Stomach (tissue), 9 donors: ENCODE measurements around the gene LRFN2. TPM values are rescaled to one million over a fixed set of nuclear protein-coding genes. Genes with fewer than 3 reads are reported as not detected.

Experiments
- DNase-seq, 2 donors: peaks; one replicate each; pipeline versions ENCODE4 v3.0.0 to v3.0.0-alpha.2; 2013 to 2019
- H3K27ac ChIP-seq, 5 donors: fragments of 200-600 bp in 4 of 5; sonication (generic) in 4 of 5; one replicate each; pipeline ENCODE4 v1.5.1; 2013 to 2019; ENCODE audit warnings: mild to moderate bottlenecking in 1 of 5, moderate library complexity in 1 of 5
- H3K27me3 ChIP-seq, 3 donors: fragments of 200-600 bp; sonication (generic); one replicate each; pipeline ENCODE4 v1.5.1; 2017 to 2019; ENCODE audit warnings: mixed run types in 1 of 3
- H3K36me3 ChIP-seq, 4 donors: fragments of 200-600 bp; sonication (generic); 1 replicate in 3 of 4; 2 replicates in 1 of 4; pipeline ENCODE4 v1.5.1; 2016 to 2019
- H3K4me1 ChIP-seq, 4 donors: fragments of 200-600 bp; sonication (generic); one replicate each; pipeline ENCODE4 v1.5.1; 2016 to 2019
- H3K4me3 ChIP-seq, 4 donors: fragments of 200-600 bp; sonication (generic) in 3 of 4; one replicate each; pipeline ENCODE4 v1.5.1; 2016 to 2019; ENCODE audit warnings: mild to moderate bottlenecking in 1 of 4
- H3K9me3 ChIP-seq, 4 donors: fragments of 200-600 bp; sonication (generic); one replicate each; pipeline ENCODE4 v1.5.1; 2016 to 2019
- CTCF ChIP-seq, 7 experiments: fragments of 450-650 bp in 4 of 7; fragments of 200-600 bp in 3 of 7; sonication (generic) in 3 of 7; IDR thresholded peaks; one replicate each; pipeline ENCODE4 v1.5.1; 2016 to 2019; ENCODE audit warnings: antibody characterized with exemption in 7 of 7, control low read depth in 2 of 7, mild to moderate bottlenecking in 1 of 7
- EP300 ChIP-seq: sonication (generic); formaldehyde crosslinking; IDR thresholded peaks from one replicate; pipeline ENCODE4 v1.6.1; 2017; ENCODE audit warnings: antibody characterized with exemption
- POLR2A ChIP-seq, 4 donors: fragments of 450-650 bp; IDR thresholded peaks; one replicate each; pipeline ENCODE4 v1.6.1; 2016; ENCODE audit warnings: antibody characterized with exemption in 4 of 4, control low read depth in 2 of 4, mild to moderate bottlenecking in 1 of 4, moderate library complexity in 1 of 4
- POLR2AphosphoS5 ChIP-seq, 3 donors: sonication (generic); formaldehyde crosslinking; IDR thresholded peaks; one replicate each; pipeline ENCODE4 v1.6.1; 2016; ENCODE audit warnings: antibody characterized with exemption in 3 of 3
- WGBS, 5 donors: extraction: QIAGEN DNeasy Blood & Tissue Kit in 3 of 5; methylation state at CpG; one replicate each; pipeline versions ENCODE4 v1.1.5 to v1.1.7; 2013 to 2018; 5-methylcytosine and 5-hydroxymethylcytosine counted together
- intact Hi-C: fragments of 100-400 bp; cut with DNase I; formaldehyde crosslinking; loops from one replicate; pipeline ENCODE4 v1.15.1; 2023; ENCODE audit warnings: low total_unique reads
- polyA plus RNA-seq, 3 donors: library from polyadenylated mRNA; stranded (reverse); fragments of 200-250 nt; gene quantifications; one replicate each; pipeline ENCODE4 v1.2.3, GENCODE V29; 2013
- total RNA-seq, 5 donors: library from RNA; depleted of rRNA; stranded (reverse); fragments of >200 nt; gene quantifications; one replicate each; pipeline versions ENCODE4 v1.1.0 to v1.2.3, GENCODE V29; 2014 to 2016
- donor health status: healthy with polysubstance abuse.
- donor health status: Bipolar disorder and iron deficiency.
- donor health status: healthy.

Gene LRFN2
- total and polyA plus RNA-seq, 8 donors = 0.10 TPM; not detected in 7

- Histone ChIP-seq H3K36me3 (no peaks in the 10 kb centered on the region), H3K9me3 (peaks cover 0 to 3% (median 0%) of the 10 kb centered on the region in 4 donors), H3K27me3 (no peaks in the 10 kb centered on the region), H3K4me1 (no peaks in the 10 kb centered on the region), H3K27ac (no peak overlapping the region), H3K4me3 (no peak overlapping the region)
- intact Hi-C loops = no loop called here
- TF ChIP-seq POLR2AphosphoS5 (IDR thresholded peaks at IDR 0.05) (no peak), EP300 (no peak), CTCF (IDR thresholded peaks at IDR 0.05) (no peak), POLR2A (IDR thresholded peaks at IDR 0.05) (no peak)
- DNase-seq = no peak
- WGBS, 5 donors = 55 to 78% (median 64%) methylated on average over 1 of the region's 1 CpG
Observed at GRCh38 chr6:40379811-40380210, 207.4 kb downstream of the LRFN2 start.

DNA sequence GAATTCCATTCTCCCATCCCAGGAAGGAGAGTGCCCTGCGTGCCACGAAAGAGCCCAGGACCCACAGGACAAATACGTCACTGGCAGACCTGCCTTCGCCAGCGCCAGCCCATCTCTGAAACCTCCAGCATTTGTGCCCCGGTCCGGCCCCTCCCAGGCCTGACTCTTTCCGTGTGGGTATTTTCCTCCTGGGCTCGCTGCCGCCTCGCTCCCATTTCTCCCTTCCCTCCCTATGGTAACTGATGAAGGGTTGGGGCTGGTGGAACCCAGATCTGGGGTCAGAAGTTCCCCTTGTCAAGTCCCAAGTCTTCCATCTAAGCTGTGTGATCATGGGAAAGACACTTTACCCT, 208.5 kb downstream of the LRFN2 start:
- no peak for TF ChIP-seq EP300
- no peak for TF ChIP-seq POLR2AphosphoS5 (IDR thresholded peaks at IDR 0.05)
- no peak for TF ChIP-seq CTCF (IDR thresholded peaks at IDR 0.05)
- TF ChIP-seq POLR2A (IDR thresholded peaks at IDR 0.05) = no peak
- H3K36me3 ChIP-seq = no peaks in the 10 kb centered on the region
- H3K9me3 ChIP-seq = peaks cover 0 to 3% (median 0%) of the 10 kb centered on the region in 4 donors
- H3K4me1 ChIP-seq = no peaks in the 10 kb centered on the region
- WGBS, 5 donors = 93 to 99% (median 97%) methylated on average over 11 of the region's 11 CpGs
- DNase-seq = no peak
- no peak overlapping the region for H3K4me3 ChIP-seq
- H3K27me3 ChIP-seq = no peaks in the 10 kb centered on the region
- intact Hi-C loops = no loop called here
- no peak overlapping the region for H3K27ac ChIP-seq

- Histone ChIP-seq H3K4me3 (no peak overlapping the region), H3K27ac (no peak overlapping the region), H3K9me3 (peaks cover 0 to 3% (median 0%) of the 10 kb centered on the region in 4 donors), H3K27me3 (no peaks in the 10 kb centered on the region), H3K4me1 (no peaks in the 10 kb centered on the region), H3K36me3 (no peaks in the 10 kb centered on the region)
- intact Hi-C loops = no loop called here
- WGBS, 5 donors = 87 to 96% (median 92%) methylated on average over 20 to 21 of the region's 21 CpGs
- TF ChIP-seq POLR2AphosphoS5 (IDR thresholded peaks at IDR 0.05) = no peak
- no peak for DNase-seq
Observed at GRCh38 chr6:40378071-40378724, 209.0 kb downstream of the LRFN2 start.

GRCh38 chr6:40377173-40377806, 209.9 kb downstream of the LRFN2 start:
- no peak for DNase-seq

More at GRCh38 chr6:40377173-40377806, 209.9 kb downstream of the LRFN2 start:
- 94 to 100% (median 98%) methylated on average over 2 of the region's 2 CpGs for WGBS, 5 donors
- intact Hi-C loops = no loop called here
- Histone ChIP-seq H3K27me3 (no peaks in the 10 kb centered on the region), H3K4me1 (no peaks in the 10 kb centered on the region), H3K27ac (no peak overlapping the region), H3K4me3 (no peak overlapping the region), H3K36me3 (no peaks in the 10 kb centered on the region), H3K9me3 (peaks cover 0 to 3% (median 0%) of the 10 kb centered on the region in 4 donors)
- no peak for TF ChIP-seq CTCF (IDR thresholded peaks at IDR 0.05)
- no peak for TF ChIP-seq POLR2A (IDR thresholded peaks at IDR 0.05)
- TF ChIP-seq EP300 = no peak
- TF ChIP-seq POLR2AphosphoS5 (IDR thresholded peaks at IDR 0.05) = no peak
